NB4 (cell line): ENCODE results near the gene CHST11.

ENCODE experiments used
- DNase-seq: peaks from one replicate; pipeline ENCODE4 v3.0.0; 2010; ENCODE audit warnings: low read depth
- H3K4me3 ChIP-seq: one replicate; pipeline ENCODE4 v1.5.1; 2011; ENCODE audit warnings: mild to moderate bottlenecking, low read depth, low read length, moderate library complexity
- MYC ChIP-seq: IDR thresholded peaks from 2 replicates; pipeline ENCODE4 v1.6.1; 2011; ENCODE audit warnings: low read depth, low read length
- POLR2A ChIP-seq: IDR thresholded peaks from 2 replicates; pipeline ENCODE4 v1.6.1; 2011; ENCODE audit warnings: mild to moderate bottlenecking; ENCODE audit not compliant: insufficient read length; ENCODE audit errors: extremely low read depth
- TF ChIP-seq, protein P1 (sequence below): IDR thresholded peaks from one replicate; pipeline ENCODE4 v1.5.1; 2012; ENCODE audit warnings: low read depth, low read length
- TF ChIP-seq, protein P2 (sequence below): IDR thresholded peaks from 2 replicates; pipeline ENCODE4 v1.6.1; 2011; ENCODE audit warnings: low read depth, low read length

CHST11 gene

DNA sequence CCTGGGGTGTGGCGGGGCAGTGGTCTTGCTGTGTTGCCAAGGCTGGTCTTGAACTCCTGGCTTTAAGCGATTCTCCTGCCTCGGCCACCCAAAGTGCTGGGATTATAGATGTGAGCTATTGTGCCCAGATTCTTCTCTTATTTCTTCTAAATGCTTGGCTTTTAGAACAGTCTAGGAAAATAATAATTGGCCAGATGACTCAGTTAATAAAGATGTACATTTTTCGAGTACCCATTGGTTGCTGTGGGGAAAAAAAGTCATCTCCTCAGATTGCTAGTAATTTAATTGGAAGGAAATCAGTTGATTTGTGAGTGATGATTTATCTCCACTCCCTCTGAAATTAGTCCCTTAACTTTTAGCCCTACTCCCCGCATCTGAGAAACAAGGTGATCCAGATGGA lies 45.5 kb downstream of the CHST11 start:
- no peak for DNase-seq
- no peak overlapping the region for H3K4me3 ChIP-seq
- TF ChIP-seq, protein P1, sequence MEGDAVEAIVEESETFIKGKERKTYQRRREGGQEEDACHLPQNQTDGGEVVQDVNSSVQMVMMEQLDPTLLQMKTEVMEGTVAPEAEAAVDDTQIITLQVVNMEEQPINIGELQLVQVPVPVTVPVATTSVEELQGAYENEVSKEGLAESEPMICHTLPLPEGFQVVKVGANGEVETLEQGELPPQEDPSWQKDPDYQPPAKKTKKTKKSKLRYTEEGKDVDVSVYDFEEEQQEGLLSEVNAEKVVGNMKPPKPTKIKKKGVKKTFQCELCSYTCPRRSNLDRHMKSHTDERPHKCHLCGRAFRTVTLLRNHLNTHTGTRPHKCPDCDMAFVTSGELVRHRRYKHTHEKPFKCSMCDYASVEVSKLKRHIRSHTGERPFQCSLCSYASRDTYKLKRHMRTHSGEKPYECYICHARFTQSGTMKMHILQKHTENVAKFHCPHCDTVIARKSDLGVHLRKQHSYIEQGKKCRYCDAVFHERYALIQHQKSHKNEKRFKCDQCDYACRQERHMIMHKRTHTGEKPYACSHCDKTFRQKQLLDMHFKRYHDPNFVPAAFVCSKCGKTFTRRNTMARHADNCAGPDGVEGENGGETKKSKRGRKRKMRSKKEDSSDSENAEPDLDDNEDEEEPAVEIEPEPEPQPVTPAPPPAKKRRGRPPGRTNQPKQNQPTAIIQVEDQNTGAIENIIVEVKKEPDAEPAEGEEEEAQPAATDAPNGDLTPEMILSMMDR, result no peak
- TF ChIP-seq POLR2A (no peak), MYC (no peak)
- TF ChIP-seq, protein P2, sequence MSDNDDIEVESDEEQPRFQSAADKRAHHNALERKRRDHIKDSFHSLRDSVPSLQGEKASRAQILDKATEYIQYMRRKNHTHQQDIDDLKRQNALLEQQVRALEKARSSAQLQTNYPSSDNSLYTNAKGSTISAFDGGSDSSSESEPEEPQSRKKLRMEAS, result no peak

DNA sequence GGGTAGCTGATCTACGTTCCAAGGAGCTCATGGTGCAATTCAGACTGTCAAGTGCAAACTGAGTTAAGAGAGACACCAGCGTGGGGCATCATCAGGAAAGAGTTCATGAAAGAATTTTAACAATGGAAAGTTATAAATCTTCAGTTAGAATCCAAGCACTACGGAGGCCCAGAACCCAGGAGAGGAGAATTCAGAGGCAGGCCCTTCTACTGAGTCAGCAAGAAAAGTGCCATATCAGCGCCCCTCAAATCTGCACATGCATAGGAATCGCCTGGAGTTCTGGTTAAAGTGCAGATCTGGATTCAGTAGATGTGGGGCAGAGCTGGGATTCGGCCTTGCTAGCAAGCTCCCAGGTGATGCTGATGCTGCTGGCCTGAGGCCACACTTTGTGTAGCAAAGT lies 45.9 kb downstream of the CHST11 start:
- DNase-seq, result no peak

DNA sequence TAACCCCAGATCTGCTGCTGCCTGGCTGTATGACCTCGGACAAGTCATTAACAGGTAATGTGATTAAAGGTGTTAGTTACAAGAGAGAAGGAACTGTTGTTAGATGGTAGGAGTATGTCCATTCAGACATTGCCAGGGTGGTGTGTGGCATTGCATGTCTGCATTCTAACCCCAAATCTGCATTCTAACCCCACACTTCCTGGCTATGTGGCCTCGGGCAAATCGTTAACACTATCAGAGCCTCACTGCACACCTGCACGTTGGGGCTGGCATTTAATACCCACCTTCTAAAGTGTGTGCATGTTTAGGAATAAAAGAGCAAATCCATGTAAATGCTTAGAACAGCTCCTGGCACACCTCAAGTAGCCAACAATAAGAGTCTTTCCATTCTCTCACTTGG lies 46.4 kb downstream of the CHST11 start:
- no peak for DNase-seq
- TF ChIP-seq, protein P2, result no peak
- TF ChIP-seq POLR2A, result no peak
- TF ChIP-seq, protein P1, result no peak
- TF ChIP-seq MYC, result no peak

More for the DNA sequence above, 45.9 kb downstream of the CHST11 start:
- TF ChIP-seq MYC, result no peak
- TF ChIP-seq, protein P2, result no peak
- TF ChIP-seq, protein P1, result no peak
- no peak for TF ChIP-seq POLR2A
- H3K4me3 ChIP-seq, result no peak overlapping the region

GRCh38 chr12:104504146-104504545 lies 47.4 kb downstream of the CHST11 start:
- TF ChIP-seq MYC, result no peak
- TF ChIP-seq, protein P2, result no peak
- no peak for TF ChIP-seq POLR2A
- TF ChIP-seq, protein P1, result no peak
- DNase-seq, result no peak
- no peak overlapping the region for H3K4me3 ChIP-seq

More for the DNA sequence above, 46.4 kb downstream of the CHST11 start:
- no peak overlapping the region for H3K4me3 ChIP-seq

DNA sequence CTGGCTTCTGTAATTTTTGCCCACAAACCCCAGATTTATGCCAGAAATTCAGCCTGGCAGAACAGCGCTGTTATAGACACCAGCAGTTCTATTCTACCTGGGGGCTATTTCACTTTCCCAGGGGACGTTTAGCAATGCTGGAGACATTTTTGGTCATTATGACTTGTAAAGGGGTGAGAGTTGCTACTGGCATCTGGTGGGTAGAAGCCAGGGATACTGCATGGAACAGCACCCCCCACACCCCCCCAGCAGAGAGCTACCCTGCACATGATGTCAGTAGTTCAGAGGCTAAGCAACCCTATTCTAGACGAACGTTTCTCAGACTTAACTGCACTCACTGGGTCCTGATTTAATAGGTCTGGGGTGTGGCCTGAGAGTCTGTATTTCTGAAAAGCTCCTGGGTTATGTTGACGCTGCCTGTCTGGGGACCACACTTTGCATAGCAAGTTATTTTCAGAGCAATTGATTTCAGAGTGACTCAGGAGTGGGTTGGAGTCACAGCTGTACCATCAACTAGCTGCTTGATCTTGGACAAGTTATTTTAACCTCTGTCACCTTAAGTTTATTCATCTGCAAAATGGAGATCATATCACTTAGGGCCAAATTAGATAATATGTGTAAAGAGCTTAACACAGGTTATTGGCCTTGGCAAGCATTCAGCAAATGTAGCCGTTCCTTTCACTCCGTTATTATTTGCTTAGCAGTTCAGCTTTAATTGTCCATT lies 48.5 kb downstream of the CHST11 start:
- no peak overlapping the region for H3K4me3 ChIP-seq
- DNase-seq, result no peak
- TF ChIP-seq MYC (no peak), POLR2A (no peak)
- TF ChIP-seq, protein P1, result no peak
- TF ChIP-seq, protein P2, result no peak
